ENCODE measurements around the gene COQ5. TPM values are rescaled to one million over a fixed set of nuclear protein-coding genes. Genes with fewer than 3 reads are reported as not detected.

The COQ5 gene
- total RNA-seq, 1 experiment from 2014 or later, result 34.1 TPM

GRCh38 chr12:120480211-120480610 lies 48.7 kb downstream of the COQ5 start:
- H3K9me2 ChIP-seq (ENCODE audit: insufficient read depth), result no peaks in the 10 kb centered on the region

GRCh38 chr12:120479458-120479857 lies 49.5 kb downstream of the COQ5 start:
- H3K4me3 ChIP-seq (replicated peaks in 1 of 2; ENCODE audit: low read depth in 1 of 2, low read length in 2 of 2), result no peak overlapping the region
- H3K4me1 ChIP-seq (ENCODE audit: control insufficient read depth in 1 of 2, insufficient read depth in 2 of 2, low read length in 2 of 2), result peaks cover 10 to 19% of the 10 kb centered on the region in 2 experiments
- DNase-seq (ENCODE audit: low read depth, low spot score) (no peak), ATAC-seq (no peak)
- no peaks in the 10 kb centered on the region for H3K9me3 ChIP-seq (ENCODE audit: control insufficient read depth in 1 of 2, insufficient read depth in 1 of 2, low read depth in 1 of 2, low read length in 2 of 2)
- RAD21 ChIA-PET (ENCODE audit: low non-redundant PET in 1 of 2, low total read pairs in 2 of 2, uncharacterized antibody in 2 of 2, unreplicated experiment in 2 of 2), result no interaction called here
- no peak overlapping the region for H3K9ac ChIP-seq (ENCODE audit: low read length)
- H3K79me2 ChIP-seq (ENCODE audit: insufficient read depth, low read length), result no peaks in the 10 kb centered on the region
- no TSS peak for BruUV-seq (replicated peaks)
- no peak overlapping the region for H3K27ac ChIP-seq (ENCODE audit: low read depth, low read length)
- no peaks in the 10 kb centered on the region for H3K27me3 ChIP-seq (ENCODE audit: insufficient read depth, low read length)
- TF ChIP-seq POLR2A (IDR thresholded peaks at IDR 0.05; ENCODE audit: borderline replicate concordance, extremely low read depth, insufficient read depth, insufficient read length) (no peak), ZNF274 (IDR thresholded peaks at IDR 0.05; ENCODE audit: low read depth, low read length) (no peak), RAD21 (IDR thresholded peaks at IDR 0.05; ENCODE audit: low read depth) (no peak), CEBPB (IDR thresholded peaks at IDR 0.05; ENCODE audit: low read depth) (no peak), ELF1 (IDR thresholded peaks at IDR 0.05; ENCODE audit: borderline replicate concordance, low read depth) (no peak), TCF7L2 (IDR thresholded peaks at IDR 0.05; ENCODE audit: borderline replicate concordance, extremely low read depth, insufficient read depth, insufficient read length) (no peak)
- intact Hi-C loops (cut with micrococcal nuclease), result no loop called here
- no peaks in the 10 kb centered on the region for H3K9me2 ChIP-seq (ENCODE audit: insufficient read depth)
- no peak overlapping the region for H2AFZ ChIP-seq (ENCODE audit: low read depth, low read length, poor library complexity, severe bottlenecking)
- POLR2A ChIA-PET, result interaction anchor here (0.8 to 1.2 kb wide), 2 partner anchors 12 to 16 kb away, joined by 3 to 4 read pairs; partner anchors contain the start of gene DYNLL1
- no peaks in the 10 kb centered on the region for H3K36me3 ChIP-seq (ENCODE audit: control insufficient read depth in 1 of 2, insufficient read depth in 2 of 2, low read length in 2 of 2)
- no peaks in the 10 kb centered on the region for H4K20me1 ChIP-seq (ENCODE audit: insufficient read depth)
- H3K4me2 ChIP-seq (ENCODE audit: low read length), result no peak overlapping the region
- CTCF ChIA-PET, result no interaction called here

More at GRCh38 chr12:120480211-120480610, 48.7 kb downstream of the COQ5 start:
- H3K9me3 ChIP-seq (ENCODE audit: control insufficient read depth in 1 of 2, insufficient read depth in 1 of 2, low read depth in 1 of 2, low read length in 2 of 2), result no peaks in the 10 kb centered on the region
- H2AFZ ChIP-seq (ENCODE audit: low read depth, low read length, poor library complexity, severe bottlenecking), result no peak overlapping the region
- intact Hi-C loops (cut with micrococcal nuclease), result no loop called here
- no TSS peak for BruUV-seq (replicated peaks)
- POLR2A ChIA-PET, result interaction anchor here (0.8 to 1.2 kb wide), 2 partner anchors 12 to 16 kb away, joined by 3 to 4 read pairs; partner anchors contain the start of gene DYNLL1
- no peak for TF ChIP-seq ZBTB33 (IDR thresholded peaks at IDR 0.05; ENCODE audit: extremely low read depth, insufficient replicate concordance, low read length)
- no peak for TF ChIP-seq FOSL1 (IDR thresholded peaks at IDR 0.05; ENCODE audit: low read depth)
- TF ChIP-seq CEBPB (IDR thresholded peaks at IDR 0.05; ENCODE audit: low read depth), result no peak
- H4K20me1 ChIP-seq (ENCODE audit: insufficient read depth), result no peaks in the 10 kb centered on the region
- DNase-seq (ENCODE audit: low read depth, low spot score), result no peak
- RAD21 ChIA-PET (ENCODE audit: low non-redundant PET in 1 of 2, low total read pairs in 2 of 2, uncharacterized antibody in 2 of 2, unreplicated experiment in 2 of 2), result no interaction called here
- H3K9ac ChIP-seq (ENCODE audit: low read length), result no peak overlapping the region
- no peaks in the 10 kb centered on the region for H3K27me3 ChIP-seq (ENCODE audit: insufficient read depth, low read length)
- CTCF ChIA-PET, result no interaction called here
- no peaks in the 10 kb centered on the region for H3K79me2 ChIP-seq (ENCODE audit: insufficient read depth, low read length)
- no peak overlapping the region for H3K4me3 ChIP-seq (replicated peaks in 1 of 2; ENCODE audit: low read depth in 1 of 2, low read length in 2 of 2)
- no peak overlapping the region for H3K27ac ChIP-seq (ENCODE audit: low read depth, low read length)
- H3K4me2 ChIP-seq (ENCODE audit: low read length), result no peak overlapping the region
- H3K36me3 ChIP-seq (ENCODE audit: control insufficient read depth in 1 of 2, insufficient read depth in 2 of 2, low read length in 2 of 2), result no peaks in the 10 kb centered on the region
- ATAC-seq, result no peak
- peaks cover 3 to 11% of the 10 kb centered on the region in 2 experiments for H3K4me1 ChIP-seq (ENCODE audit: control insufficient read depth in 1 of 2, insufficient read depth in 2 of 2, low read length in 2 of 2)
